ENCODE results near the gene EDEM3. TPM values are rescaled to one million over a fixed set of nuclear protein-coding genes. Genes with fewer than 3 reads are reported as not detected.
A peak's percentile ranks its signal among the peaks of the same experiment; 100 is the strongest.

Gene EDEM3
- total RNA-seq, 1 donor from 2014 or later: 36.8 TPM

DNA sequence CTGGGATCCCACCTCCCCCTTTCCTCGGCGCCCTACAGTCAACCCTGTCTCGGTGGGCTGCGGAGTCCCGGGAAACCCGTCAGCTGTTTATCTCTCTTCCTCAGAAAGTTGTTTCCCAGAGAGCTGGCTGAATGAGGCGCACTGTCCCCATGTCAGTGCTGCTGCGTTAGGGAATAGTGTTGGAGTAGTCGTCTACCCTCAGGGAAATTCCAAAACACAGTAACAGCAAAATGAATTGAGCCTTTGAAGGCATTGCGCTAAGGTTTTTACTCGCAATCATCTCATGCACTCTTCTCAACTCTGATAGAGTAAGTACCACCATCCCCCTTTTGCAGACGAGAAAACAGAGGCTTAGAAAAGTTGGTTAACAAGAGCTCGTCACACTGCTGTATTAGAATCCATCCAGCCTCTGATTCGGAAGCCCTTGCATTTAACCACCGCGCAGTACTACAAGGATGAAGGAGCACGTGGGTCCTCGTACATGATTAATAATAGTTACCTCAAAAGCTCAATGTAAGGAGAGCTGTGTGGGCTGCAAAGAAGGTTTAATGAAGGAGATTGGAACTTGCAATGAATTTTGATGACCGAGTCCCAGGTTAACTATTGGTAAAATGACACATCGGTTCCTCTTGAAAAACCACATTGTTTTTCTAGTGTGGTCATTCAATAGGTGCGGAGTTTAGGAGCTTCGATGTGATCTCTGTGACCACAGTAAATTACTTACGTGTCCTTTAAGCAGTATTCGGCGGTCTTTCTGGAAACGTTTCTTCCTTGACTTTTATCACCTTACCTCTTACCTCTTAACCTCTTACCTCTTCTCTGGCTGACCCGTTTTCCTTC is 788 bp upstream of the EDEM3 start:
- no peaks in the 10 kb centered on the region for H3K36me3 Mint-ChIP-seq (ENCODE audit: unreplicated experiment)
- H3K4me3 Mint-ChIP-seq (ENCODE audit: unreplicated experiment): peak overlapping the region; percentile 95

DNA sequence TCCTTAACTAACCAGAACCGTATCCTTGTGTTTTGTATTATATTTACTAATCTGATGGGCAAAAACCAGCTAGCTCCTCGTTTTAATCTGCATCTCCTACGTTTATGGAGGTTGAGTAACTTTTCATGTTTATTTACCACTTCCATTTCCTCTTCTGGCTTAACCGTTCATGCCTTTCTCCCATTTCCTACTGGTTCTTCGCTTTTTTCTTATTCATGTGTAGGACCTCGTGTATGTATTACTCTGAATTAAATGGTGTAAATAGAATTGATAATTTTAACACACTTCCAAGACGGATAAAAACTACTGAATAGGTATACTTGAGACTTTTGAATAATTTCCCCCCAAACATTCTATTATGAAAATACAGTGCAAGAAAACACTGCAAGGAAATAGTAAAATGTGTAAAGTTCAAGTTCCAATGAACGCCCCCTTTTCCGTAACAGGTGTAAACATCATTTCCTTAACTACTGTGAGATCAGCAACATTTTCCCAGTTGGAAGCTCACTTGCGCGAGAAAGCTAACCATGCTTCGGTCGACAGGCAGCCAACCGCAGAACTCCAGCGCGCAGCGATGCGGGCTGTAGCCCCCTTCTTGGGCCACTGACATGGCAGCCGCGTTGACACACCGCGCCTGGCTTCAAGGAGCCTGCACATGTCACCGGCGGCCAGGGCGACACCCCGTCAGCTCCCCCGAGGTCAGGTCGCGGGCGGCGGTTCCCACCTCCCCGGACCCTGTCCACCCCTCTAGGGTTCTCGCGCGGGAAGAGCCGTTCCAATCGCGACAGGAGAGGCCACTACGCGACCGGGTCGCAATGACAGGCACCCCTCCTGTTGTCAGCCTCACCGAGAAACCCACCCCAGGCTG is 816 bp downstream of the EDEM3 start:
- Mint-ChIP-seq H3K27ac (ENCODE audit: unreplicated experiment) (peak overlapping the region; percentile 87), H3K4me1 (ENCODE audit: unreplicated experiment) (peaks cover 25% of the 10 kb centered on the region)

More for the DNA sequence above, 788 bp upstream of the EDEM3 start:
- Mint-ChIP-seq H3K4me1 (ENCODE audit: unreplicated experiment) (peaks cover 25% of the 10 kb centered on the region), H3K27me3 (ENCODE audit: unreplicated experiment) (peaks cover 21% of the 10 kb centered on the region), H3K9me3 (ENCODE audit: unreplicated experiment) (no peaks in the 10 kb centered on the region), H3K27ac (ENCODE audit: unreplicated experiment) (peak overlapping the region; percentile 83)
- DNase-seq (ENCODE audit: extremely low spot score, unreplicated experiment): no peak
- TF ChIP-seq, protein P1, sequence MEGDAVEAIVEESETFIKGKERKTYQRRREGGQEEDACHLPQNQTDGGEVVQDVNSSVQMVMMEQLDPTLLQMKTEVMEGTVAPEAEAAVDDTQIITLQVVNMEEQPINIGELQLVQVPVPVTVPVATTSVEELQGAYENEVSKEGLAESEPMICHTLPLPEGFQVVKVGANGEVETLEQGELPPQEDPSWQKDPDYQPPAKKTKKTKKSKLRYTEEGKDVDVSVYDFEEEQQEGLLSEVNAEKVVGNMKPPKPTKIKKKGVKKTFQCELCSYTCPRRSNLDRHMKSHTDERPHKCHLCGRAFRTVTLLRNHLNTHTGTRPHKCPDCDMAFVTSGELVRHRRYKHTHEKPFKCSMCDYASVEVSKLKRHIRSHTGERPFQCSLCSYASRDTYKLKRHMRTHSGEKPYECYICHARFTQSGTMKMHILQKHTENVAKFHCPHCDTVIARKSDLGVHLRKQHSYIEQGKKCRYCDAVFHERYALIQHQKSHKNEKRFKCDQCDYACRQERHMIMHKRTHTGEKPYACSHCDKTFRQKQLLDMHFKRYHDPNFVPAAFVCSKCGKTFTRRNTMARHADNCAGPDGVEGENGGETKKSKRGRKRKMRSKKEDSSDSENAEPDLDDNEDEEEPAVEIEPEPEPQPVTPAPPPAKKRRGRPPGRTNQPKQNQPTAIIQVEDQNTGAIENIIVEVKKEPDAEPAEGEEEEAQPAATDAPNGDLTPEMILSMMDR (IDR thresholded peaks at IDR 0.05): no peak

DNA sequence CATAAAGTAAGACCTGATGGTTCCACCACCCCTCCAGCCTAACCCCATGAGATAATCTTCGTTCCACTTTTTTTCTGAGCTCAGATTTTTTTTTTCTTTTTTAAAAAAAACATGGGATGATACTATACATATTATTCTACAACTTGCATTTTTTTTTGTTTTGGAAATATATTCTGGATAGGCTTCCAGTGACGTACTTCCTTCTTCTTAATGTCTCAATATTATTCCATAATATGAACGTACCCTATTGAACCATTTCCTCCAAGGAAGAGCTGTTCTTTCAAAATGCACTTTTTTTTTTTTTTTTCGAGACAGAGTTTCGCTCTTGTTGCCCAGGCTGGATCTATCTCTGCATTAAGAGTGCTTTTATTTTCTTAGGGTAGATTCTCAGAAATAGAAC is 1.5 kb downstream of the EDEM3 start:
- Mint-ChIP-seq H3K4me3 (ENCODE audit: unreplicated experiment) (peak overlapping the region; percentile 95), H3K27ac (ENCODE audit: unreplicated experiment) (no peak overlapping the region), H3K27me3 (ENCODE audit: unreplicated experiment) (peaks cover 13% of the 10 kb centered on the region), H3K36me3 (ENCODE audit: unreplicated experiment) (no peaks in the 10 kb centered on the region), H3K9me3 (ENCODE audit: unreplicated experiment) (no peaks in the 10 kb centered on the region), H3K4me1 (ENCODE audit: unreplicated experiment) (peaks cover 25% of the 10 kb centered on the region)
- TF ChIP-seq, protein P1 (IDR thresholded peaks at IDR 0.05): no peak
- DNase-seq (ENCODE audit: extremely low spot score, unreplicated experiment): no peak

More for the DNA sequence above, 816 bp downstream of the EDEM3 start:
- H3K27me3 Mint-ChIP-seq (ENCODE audit: unreplicated experiment): peaks cover 13% of the 10 kb centered on the region
- H3K4me3 Mint-ChIP-seq (ENCODE audit: unreplicated experiment): peak overlapping the region; percentile 95
- no peak for DNase-seq (ENCODE audit: extremely low spot score, unreplicated experiment)
- H3K36me3 Mint-ChIP-seq (ENCODE audit: unreplicated experiment): no peaks in the 10 kb centered on the region
- TF ChIP-seq, protein P1 (IDR thresholded peaks at IDR 0.05): no peak
- no peaks in the 10 kb centered on the region for H3K9me3 Mint-ChIP-seq (ENCODE audit: unreplicated experiment)

DNA sequence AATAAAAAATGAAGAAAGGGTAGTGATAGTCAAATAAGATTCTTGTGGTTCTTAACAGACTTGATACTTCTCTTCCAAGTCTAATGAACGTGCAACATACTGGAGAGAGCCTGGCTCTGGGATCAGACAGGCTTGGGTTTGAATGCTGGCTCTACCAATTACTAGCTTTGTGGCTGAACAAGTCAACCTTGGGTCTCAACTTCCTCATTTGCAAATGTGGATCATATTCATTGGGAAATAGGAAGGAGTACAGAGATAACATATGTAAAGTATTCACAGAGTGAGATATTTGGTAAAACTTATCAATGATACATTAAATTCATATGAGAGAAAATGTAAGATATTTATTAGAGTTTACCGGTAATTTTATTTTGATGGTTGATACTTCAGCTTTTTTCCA is 2.0 kb downstream of the EDEM3 start:
- TF ChIP-seq, protein P1 (IDR thresholded peaks at IDR 0.05): no peak
- H3K4me3 Mint-ChIP-seq (ENCODE audit: unreplicated experiment): no peak overlapping the region

DNA sequence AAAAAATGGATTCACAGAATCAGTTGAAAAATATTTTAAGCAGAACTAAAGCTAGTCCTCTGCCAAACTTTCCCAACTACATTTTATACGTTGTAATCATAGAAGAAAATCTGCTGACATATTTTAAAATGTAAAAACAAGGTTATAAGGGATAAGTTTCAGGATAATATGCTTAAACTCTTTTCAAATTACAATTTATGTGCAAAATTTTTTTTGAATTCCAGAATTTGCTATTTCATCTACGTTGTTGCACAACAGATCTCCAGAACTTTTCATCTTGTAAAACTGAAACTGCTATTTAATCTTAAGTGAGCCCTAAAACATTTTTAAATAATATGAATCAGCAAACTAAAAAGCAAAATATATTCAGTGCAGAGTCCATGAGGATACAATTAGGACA is 5.9 kb downstream of the EDEM3 start:
- no peak overlapping the region for H3K4me3 Mint-ChIP-seq (ENCODE audit: unreplicated experiment)
- TF ChIP-seq, protein P1 (IDR thresholded peaks at IDR 0.05): no peak
- H3K9me3 Mint-ChIP-seq (ENCODE audit: unreplicated experiment): no peaks in the 10 kb centered on the region
- H3K36me3 Mint-ChIP-seq (ENCODE audit: unreplicated experiment): peaks cover 4% of the 10 kb centered on the region
- no peaks in the 10 kb centered on the region for H3K27me3 Mint-ChIP-seq (ENCODE audit: unreplicated experiment)
- no peak for DNase-seq (ENCODE audit: extremely low spot score, unreplicated experiment)
- no peak overlapping the region for H3K27ac Mint-ChIP-seq (ENCODE audit: unreplicated experiment)
- H3K4me1 Mint-ChIP-seq (ENCODE audit: unreplicated experiment): peaks cover 17% of the 10 kb centered on the region

More for the DNA sequence above, 2.0 kb downstream of the EDEM3 start:
- no peaks in the 10 kb centered on the region for H3K9me3 Mint-ChIP-seq (ENCODE audit: unreplicated experiment)
- H3K4me1 Mint-ChIP-seq (ENCODE audit: unreplicated experiment): peaks cover 25% of the 10 kb centered on the region
- DNase-seq (ENCODE audit: extremely low spot score, unreplicated experiment): no peak
- no peaks in the 10 kb centered on the region for H3K36me3 Mint-ChIP-seq (ENCODE audit: unreplicated experiment)
- peaks cover 10% of the 10 kb centered on the region for H3K27me3 Mint-ChIP-seq (ENCODE audit: unreplicated experiment)
- no peak overlapping the region for H3K27ac Mint-ChIP-seq (ENCODE audit: unreplicated experiment)
